Left colon (tissue), 2 donors: ENCODE results near the gene SLC52A1. TPM values are rescaled to one million over a fixed set of nuclear protein-coding genes. Genes with fewer than 3 reads are reported as not detected.
"Not testable (repeated sequence)": the region's sequence is repeated elsewhere in the genome, so short reads cannot be mapped to it uniquely, and the experiment has no call there.

Experiments
- ATAC-seq: fragments of 200-7000 bp; cut with Tn5 transposase; one replicate; pipeline ENCODE4 v1.9.1; 2020; ENCODE audit warnings: mild to moderate bottlenecking, moderate library complexity
- DNase-seq, 2 donors: peaks; one replicate each; pipeline ENCODE4 v3.0.0-alpha.2; 2020
- intact Hi-C, 2 donors: fragments of 100-400 bp; cut with DNase I in 1 of 2; cut with micrococcal nuclease in 1 of 2; formaldehyde crosslinking; loops; one replicate each; pipeline versions ENCODE4 v1.11.2 to v1.14.0; 2022; cut with DNase I, micrococcal nuclease
- total RNA-seq, 2 donors: library from RNA; stranded (reverse); fragmentation: NEBNext Ultra II Directional; extraction: Animal tissue kit (Norgen Biotek cat#: 25700); gene quantifications; one replicate each; pipeline ENCODE4 v1.2.1, GENCODE V29; 2021
- donor health status: DM: no; HTN: no; CAD: no.
- donor health status: DM: yes; HTN: yes; CAD: no.

Gene SLC52A1
- total RNA-seq, 2 donors from 2014 or later: 2.4 to 2.5 TPM

DNA sequence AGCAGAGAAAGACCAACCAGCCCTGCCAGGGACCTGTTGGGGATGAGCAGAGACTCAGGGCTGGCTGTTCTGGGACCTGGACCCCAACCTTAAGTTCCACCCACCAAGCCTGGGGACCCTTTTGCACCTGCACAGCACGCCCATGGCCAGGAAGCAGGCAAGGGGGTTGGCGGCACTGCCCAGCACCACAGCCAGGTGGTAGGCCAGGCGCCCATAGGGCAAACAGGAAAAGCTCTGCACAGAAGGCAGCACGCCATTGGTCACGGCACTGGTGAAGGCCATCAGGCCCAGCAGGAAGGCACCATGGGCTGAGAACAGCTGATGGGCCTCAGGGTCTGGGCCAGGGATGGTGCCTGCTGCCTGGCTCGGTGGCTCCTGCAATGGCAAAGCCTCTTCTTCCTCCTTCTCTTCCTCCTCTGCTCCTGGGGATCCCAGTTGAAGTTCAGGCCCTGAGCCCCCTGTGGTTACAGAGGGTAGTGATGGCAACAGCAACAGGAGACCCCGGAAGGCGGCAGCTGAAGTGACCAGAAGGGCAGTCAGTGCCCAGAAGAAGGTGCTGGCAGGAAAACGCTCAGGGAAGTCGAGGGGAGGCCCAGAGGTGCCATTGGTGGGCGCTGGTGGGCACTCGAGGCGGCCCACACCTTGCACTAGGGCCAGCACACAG, 1.7 kb downstream of the SLC52A1 start:
- intact Hi-C loops: no loop called here
- ATAC-seq (no peak), DNase-seq (no peak)

DNA sequence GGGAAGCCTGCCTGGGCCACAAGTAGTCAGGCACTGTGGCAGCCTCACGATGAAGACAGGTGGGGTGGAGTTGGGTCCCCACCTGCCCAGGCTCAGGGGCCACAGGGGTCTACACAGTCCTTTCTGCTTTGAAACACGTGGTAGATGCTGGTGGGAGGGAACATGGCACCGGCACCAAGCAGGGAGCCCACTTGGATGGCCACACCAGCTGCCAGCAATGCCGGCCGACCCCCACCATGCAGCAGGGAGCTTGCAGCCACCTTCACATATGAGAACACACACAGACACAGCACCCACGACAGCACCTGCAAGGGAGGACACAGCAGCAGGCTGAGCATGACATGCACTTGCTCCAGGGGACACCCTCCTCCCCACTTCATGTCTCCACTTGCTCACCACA, 2.4 kb downstream of the SLC52A1 start:
- DNase-seq (no peak), ATAC-seq (no peak)
- intact Hi-C loops: no loop called here

DNA sequence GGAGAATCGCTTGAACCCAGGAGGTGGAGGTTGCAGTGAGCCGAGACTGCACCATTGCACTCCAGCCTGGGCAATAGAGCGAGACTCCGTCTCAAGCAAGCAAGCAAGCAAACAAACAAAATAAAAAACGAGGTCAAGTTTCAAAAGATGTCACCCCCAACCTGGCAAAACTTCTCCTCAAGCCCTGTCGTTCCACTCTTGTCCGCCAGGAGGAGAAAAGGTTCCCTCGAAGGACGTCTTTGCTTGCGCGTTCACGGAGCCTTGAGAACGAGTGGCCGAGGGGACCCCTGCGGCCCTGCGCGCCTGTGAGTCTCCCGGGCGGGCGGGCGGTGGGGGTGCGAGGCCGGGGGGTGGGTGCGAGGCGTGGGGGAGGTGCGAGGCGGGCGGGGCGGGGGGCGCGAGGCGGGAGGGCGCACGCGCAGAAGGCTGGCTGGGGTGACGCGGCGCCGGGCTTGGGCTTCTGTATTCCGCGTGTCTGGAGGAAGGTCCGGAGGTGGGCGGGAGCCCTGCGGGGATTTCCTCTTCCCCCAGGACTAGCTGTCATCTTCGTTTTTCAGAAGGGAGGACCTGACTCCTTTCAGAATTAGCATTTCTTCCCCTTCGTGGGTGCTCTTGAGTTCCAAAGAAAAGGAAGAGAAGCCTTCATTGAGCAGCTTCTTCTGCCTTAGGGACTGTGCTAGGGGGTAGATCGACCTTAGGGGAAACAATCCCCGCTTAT, 3.7 kb downstream of the SLC52A1 start:
- ATAC-seq (peak; percentile 65), DNase-seq (peak; percentile 72 to 90)
- intact Hi-C loops: loop anchor here in 1 of 2 donors (2.0 kb wide), 1 partner anchor 31 kb away; no protein-coding TSS in a partner anchor

DNA sequence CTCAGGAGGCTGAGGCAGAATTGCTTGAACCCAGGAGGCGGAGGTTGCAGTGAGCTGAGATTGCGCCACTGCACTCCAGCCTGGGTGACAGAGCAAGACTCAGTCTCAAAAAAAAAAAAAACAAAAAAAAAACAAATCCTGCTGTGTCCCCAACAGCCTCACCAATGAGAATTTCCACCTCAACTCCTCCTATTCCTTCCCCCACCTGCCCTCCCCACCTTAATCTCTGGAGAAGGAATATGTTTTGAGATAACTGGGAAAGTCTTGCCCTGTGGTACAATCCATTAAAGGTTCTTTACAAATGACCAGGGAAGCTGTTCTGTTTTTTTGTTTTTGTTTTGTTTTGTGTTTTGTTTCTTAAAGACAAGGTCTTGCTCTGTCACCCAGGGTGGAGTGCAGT, 5.1 kb downstream of the SLC52A1 start:
- ATAC-seq, DNase-seq: not testable (repeated sequence)

DNA sequence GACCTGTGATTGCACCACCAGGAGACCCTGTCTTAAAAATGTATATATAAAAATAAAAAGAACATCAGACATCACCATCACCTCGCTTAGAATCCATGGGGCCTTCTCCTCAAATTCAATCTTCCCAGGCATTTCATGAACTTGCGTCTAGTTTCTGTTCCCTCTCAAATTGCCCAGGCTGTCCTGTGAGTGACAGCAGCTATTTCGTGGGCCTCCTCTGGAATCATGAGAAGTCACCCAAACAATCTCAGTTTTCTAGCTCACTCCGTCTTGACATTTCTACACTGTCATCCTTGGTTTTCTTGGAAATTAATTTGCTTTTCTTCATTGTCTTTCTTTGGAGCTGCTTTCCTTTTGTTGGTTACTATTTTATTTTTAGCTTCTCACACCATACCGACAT, 7.3 kb downstream of the SLC52A1 start:
- intact Hi-C loops: no loop called here
- ATAC-seq (no peak), DNase-seq (no peak)

More for the DNA sequence above, 5.1 kb downstream of the SLC52A1 start:
- intact Hi-C loops: loop anchor here in 1 of 2 donors (2.0 kb wide), 1 partner anchor 33 kb away; no protein-coding TSS in a partner anchor

DNA sequence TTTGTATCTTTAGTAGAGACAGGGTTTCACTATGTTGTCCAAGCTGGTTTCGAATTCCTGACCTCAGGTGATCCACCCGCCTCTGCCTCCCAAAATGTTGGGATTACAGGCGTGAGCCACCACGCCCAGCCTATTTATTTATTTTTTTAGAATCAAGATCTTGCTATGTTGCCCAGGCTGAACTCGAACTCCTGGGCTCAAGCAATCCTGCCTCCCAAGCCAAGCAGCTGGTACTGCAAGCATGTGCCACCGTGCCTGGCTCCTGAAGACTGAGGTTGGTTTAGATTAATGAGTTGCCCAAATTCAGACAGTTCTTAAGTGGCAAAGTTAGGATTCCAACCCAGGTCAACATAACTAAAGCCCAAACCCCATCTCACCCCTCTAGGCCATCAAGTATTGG, 7.9 kb downstream of the SLC52A1 start:
- ATAC-seq: no peak
- DNase-seq: no peak
- intact Hi-C loops: no loop called here

DNA sequence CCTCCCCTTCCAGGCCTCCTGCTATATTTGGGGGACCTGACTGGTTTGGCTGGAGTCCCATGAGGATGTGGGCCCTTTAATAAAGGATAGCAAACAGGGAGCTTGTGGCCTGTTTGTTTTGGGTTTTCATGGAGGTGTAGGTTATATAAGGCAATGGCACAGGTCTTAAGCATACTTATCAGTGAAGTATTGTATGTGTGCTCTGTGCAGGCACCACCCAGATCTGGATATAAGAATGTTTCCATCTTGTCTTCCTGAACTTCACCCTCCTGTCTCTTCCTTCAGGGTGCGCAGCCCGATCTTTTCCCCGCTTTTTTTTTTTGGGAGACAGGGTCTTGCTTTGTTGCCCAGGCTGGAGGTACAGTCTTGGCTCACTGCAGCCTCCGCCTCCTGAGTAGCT, 10.6 kb downstream of the SLC52A1 start:
- intact Hi-C loops: no loop called here
- DNase-seq (no peak), ATAC-seq (no peak)

DNA sequence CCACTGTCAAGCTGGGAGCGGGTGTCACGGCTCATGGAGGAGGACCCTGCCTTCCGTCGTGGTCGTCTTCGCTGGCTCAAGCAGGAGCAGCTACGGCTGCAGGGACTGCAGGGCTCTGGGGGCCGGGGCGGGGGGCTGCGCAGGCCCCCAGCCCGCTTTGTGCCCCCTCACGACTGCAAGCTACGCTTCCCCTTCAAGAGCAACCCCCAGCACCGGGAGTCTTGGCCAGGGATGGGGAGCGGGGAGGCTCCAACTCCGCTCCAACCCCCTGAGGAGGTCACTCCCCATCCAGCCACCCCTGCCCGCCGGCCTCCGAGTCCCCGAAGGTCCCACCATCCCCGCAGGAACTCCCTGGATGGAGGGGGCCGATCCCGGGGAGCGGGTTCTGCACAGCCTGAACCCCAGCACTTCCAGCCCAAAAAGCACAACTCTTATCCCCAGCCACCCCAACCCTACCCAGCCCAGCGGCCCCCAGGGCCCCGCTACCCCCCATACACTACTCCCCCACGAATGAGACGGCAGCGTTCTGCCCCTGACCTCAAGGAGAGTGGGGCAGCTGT, 11.6 kb downstream of the SLC52A1 start:
- no peak for DNase-seq
- ATAC-seq: no peak
- intact Hi-C loops: no loop called here

DNA sequence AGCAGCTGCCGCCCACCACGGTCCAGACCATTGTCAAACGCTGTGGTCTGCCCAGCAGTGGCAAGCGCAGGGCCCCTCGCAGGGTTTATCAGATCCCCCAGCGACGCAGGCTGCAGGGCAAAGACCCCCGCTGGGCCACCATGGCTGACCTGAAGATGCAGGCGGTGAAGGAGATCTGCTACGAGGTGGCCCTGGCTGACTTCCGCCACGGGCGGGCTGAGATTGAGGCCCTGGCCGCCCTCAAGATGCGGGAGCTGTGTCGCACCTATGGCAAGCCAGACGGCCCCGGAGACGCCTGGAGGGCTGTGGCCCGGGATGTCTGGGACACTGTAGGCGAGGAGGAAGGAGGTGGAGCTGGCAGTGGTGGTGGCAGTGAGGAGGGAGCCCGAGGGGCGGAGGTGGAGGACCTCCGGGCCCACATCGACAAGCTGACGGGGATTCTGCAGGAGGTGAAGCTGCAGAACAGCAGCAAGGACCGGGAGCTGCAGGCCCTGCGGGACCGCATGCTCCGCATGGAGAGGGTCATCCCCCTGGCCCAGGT, 13.0 kb downstream of the SLC52A1 start:
- no peak for ATAC-seq
- DNase-seq: no peak
- intact Hi-C loops: no loop called here

DNA sequence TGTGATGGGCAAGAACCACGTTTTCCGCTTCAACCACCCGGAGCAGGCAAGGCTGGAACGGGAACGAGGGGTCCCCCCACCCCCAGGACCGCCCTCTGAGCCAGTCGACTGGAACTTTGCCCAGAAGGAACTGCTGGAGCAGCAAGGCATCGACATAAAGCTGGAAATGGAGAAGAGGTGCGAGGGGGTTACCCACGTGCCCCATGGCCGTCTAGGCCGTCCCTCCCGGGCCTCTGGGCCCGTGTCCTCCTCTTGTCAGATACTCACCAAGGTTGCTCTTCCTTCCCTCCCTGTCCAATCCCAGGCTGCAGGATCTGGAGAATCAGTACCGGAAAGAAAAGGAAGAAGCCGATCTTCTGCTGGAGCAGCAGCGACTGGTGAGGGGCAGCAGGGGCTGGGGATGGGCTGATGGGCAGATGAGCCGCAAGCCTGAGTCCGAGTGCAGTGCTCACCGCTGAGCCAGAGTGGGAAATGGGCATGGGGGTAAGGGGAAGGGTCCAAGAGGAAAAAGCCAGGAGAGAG, 14.7 kb downstream of the SLC52A1 start:
- ATAC-seq (no peak), DNase-seq (no peak)
- intact Hi-C loops: no loop called here

DNA sequence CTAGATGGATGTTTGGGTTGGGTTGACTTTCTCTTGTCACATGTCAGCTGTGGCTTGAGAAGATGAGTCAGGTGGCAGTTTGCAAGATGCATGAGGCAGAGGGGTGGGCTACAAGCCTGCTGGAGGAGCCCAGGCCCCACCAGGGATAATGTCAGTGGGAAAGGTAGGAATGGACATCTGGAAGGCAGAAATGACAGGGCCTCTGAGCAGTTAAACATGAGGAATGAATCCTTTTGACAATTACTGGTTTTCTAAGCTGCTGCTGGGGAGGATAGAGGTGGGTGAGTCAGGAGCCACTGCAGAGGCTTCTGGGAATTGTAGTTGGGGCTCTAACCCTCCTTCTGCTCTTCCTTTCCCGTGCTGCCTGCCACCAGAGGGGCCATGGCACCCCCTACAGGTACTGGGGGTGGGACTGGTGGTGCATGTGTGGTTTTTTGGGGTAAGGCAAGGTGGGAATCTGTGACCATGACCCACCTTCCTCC, 15.7 kb downstream of the SLC52A1 start:
- peak; percentile 23 for ATAC-seq
- DNase-seq: no peak
- intact Hi-C loops: no loop called here

DNA sequence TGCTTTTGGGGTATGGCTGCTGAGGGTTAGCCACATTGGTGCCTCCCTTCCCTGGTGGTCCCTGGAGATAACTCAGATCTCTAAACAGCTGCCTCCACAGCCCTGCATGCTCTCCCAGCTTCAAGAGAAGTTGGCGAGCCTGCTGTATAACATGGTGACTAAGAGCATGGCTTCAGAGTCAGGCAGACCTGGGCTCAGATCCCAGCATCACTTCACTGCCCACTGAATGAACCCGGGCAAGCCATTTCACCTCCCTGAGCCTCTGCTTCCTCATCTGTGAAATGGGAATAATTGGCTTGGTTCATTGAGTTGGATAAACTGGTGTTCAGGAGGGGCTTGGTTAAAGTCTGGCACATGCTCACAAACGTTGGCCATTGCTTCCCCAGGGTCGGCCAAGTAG, 20.9 kb downstream of the SLC52A1 start:
- intact Hi-C loops: no loop called here
- no peak for DNase-seq
- peak; percentile 2 for ATAC-seq

DNA sequence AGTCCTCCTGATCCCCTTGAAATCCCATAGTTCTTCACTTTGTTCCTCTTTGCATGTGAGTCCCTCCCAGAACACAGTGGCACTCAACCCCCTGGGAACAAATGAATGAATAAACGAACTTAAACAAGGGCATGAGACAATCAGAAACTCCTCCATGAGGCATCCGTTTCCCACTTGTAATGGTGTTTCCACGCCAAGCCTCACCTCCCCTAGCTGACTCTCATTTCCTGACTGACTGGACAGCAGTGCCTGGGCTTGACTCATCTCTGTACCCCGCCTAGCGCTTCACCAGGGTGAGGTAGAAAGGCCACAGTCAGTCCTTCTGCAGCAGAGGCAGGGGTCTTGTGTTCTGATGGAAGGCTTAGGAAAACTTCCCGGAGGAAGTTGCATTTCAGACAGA, 23.3 kb downstream of the SLC52A1 start:
- intact Hi-C loops: no loop called here
- ATAC-seq (no peak), DNase-seq (no peak)

DNA sequence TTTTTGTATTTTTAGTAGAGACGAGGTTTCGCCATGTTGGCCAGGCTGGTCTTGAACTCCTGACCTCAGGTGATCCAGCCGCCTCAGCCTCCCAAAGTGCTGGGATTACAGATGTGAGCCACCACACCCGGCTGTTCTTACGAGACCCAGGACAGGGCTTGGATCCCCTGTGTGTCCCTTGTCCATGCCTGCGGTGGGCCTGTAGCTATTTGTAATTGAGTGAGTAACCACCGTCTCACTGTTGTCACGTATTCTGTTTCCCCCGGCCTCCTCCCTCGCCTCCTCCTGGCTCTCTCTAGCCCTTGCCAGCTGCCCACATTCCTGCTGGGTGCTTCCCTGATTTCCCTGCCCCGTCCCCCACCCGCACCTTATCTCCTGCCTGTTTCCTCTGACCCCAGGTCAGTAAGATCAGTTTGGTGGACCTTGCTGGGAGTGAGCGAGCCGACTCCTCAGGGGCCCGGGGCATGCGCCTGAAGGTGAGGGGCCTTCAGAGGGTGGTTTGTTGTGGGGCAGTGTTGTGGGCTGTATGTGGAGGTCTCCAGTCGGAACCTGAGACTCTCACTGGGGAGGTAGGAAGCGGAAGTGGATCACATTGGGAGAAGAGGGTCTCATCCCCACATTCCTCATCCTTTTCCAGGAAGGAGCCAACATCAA, 31.9 kb downstream of the SLC52A1 start:
- no peak for DNase-seq
- ATAC-seq: no peak
- intact Hi-C loops: no loop called here

DNA sequence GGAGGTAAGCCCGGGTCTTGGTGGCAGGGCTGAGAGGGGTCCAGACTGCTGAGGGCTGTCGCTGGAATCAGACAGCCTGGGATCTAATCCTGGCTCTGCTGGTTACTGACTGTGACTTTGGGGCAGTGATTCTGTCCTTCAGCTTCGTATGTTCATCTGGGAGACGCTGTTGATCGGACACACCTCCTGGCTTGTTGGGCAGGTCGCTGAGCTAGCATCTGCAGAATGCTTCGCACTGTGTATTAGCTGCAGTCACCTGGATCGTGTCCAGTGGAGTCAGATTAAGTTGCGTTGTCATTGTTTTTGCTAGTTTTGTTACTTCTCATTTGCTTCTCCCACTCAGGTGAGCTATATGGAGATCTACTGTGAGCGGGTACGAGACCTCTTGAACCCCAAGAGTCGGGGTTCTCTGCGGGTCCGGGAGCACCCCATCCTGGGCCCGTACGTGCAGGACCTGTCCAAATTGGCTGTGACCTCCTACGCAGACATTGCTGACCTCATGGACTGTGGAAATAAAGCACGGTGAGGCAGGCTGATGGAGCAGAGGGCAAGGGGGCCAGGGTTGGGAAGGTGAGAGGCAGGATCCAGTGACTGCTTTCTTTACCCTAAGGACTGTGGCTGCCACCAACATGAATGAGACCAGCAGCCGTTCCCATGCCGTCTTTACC, 33.0 kb downstream of the SLC52A1 start:
- ATAC-seq (no peak), DNase-seq (no peak)
- intact Hi-C loops: no loop called here

DNA sequence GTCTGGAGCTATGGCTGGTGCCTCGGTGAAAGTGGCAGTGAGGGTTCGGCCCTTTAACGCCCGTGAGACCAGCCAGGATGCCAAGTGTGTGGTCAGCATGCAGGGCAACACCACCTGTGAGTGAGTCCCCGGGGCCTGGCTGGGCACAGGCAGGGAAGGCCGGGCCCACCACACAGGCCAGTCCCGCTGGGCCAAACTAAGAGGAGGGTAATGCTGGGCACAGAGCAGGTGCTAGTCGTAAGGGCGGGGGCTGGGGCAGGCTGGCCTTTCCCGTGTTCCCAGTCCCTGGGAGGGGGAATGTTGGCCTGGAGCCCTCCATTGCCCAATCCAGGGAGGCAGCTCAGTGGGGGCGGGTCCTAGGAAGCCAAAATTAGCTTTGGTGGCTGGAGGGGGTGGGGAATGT, 35.0 kb downstream of the SLC52A1 start:
- intact Hi-C loops: no loop called here
- ATAC-seq: no peak
- peak in 1 of 2 donors; percentile 63 for DNase-seq

DNA sequence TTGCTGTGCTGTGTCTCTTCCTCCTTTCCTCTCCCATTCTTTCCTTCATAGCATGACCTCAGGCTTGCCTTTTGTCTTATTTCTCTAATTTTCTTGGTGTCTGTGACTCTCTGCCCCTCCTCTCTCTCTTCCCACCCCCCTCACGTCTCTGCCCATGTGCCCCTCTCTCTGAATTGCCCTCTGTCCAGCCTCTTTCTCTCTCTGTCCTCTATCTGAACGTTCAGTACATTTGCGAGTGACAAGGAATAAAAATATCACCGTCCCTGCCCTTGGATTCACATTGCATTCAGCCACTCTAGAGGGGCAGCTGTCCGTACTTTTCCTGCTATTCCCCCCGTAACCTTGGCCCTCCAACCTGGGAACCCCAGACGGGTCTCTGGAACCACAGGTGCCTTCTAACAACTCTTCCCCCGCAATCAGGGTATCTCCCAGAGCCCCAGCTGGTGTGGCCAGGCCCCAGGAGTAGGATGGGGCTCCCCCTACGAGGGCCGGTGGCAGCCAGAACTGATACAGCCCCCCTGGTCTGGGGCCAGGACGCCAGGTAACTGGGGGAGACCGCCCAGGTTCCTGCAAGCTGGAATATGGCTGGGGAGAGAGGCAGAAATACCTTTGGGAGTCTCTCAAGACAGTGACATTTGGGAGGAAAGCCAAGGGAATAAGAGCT, 35.7 kb downstream of the SLC52A1 start:
- intact Hi-C loops: no loop called here
- DNase-seq (no peak), ATAC-seq (no peak)
